Smooth muscle cell (in vitro differentiated cells): ENCODE data around the gene MAP2K5. TPM values are rescaled to one million over a fixed set of nuclear protein-coding genes. Genes with fewer than 3 reads are reported as not detected.
"Not testable (repeated sequence)": the region's sequence is repeated elsewhere in the genome, so short reads cannot be mapped to it uniquely, and the experiment has no call there.

ENCODE experiments used
- DNase-seq: peaks from one replicate; lab custom pipeline; 2025; ENCODE audit not compliant: unreplicated experiment; lab: John Stamatoyannopoulos, UW
- H2AFZ ChIP-seq: fragments of 200-600 bp; sonication (generic); 2 replicates; pipeline ENCODE4 v1.6.0; 2016; ENCODE audit warnings: antibody characterized with exemption, low read depth, mild to moderate bottlenecking
- H3F3A ChIP-seq: fragments of 200-600 bp; sonication (generic); 2 replicates; pipeline ENCODE4 v1.6.0; 2017; ENCODE audit warnings: antibody characterized with exemption, low read depth
- H3K27ac ChIP-seq: fragments of 200-600 bp; sonication (generic); 2 replicates; pipeline ENCODE4 v1.5.1; 2016; ENCODE audit warnings: low read depth, mild to moderate bottlenecking
- H3K27me3 ChIP-seq: fragments of 200-600 bp; sonication (generic); 2 replicates; pipeline ENCODE4 v1.6.1; 2016; ENCODE audit warnings: low read depth, mild to moderate bottlenecking
- H3K36me3 ChIP-seq: fragments of 200-600 bp; sonication (generic); 2 replicates; pipeline ENCODE4 v1.5.1; 2016; ENCODE audit warnings: low read depth
- H3K4me1 ChIP-seq: fragments of 200-600 bp; sonication (generic); 2 replicates; pipeline ENCODE4 v1.5.1; 2016; ENCODE audit warnings: low read depth
- H3K4me2 ChIP-seq: fragments of 200-600 bp; sonication (generic); 2 replicates; pipeline ENCODE4 v1.6.0; 2016; ENCODE audit warnings: mild to moderate bottlenecking
- H3K4me3 ChIP-seq: fragments of 200-600 bp; sonication (generic); 2 replicates; pipeline ENCODE4 v1.5.1; 2016; ENCODE audit warnings: mild to moderate bottlenecking
- H3K79me2 ChIP-seq: fragments of 200-600 bp; sonication (generic); 2 replicates; pipeline ENCODE4 v1.6.0; 2016; ENCODE audit warnings: low read depth, mild to moderate bottlenecking
- H3K9ac ChIP-seq: fragments of 200-600 bp; sonication (generic); 2 replicates; pipeline ENCODE4 v1.6.0; 2016; ENCODE audit warnings: low read depth
- H3K9me3 ChIP-seq: fragments of 200-600 bp; sonication (generic); replicated peaks from 2 replicates; pipeline ENCODE4 v1.5.1; 2016; ENCODE audit warnings: low read depth
- H4K20me1 ChIP-seq: fragments of 200-600 bp; sonication (generic); 2 replicates; pipeline ENCODE4 v1.6.0; 2016; ENCODE audit warnings: low read depth
- WGBS: methylation state at CpG from one replicate; pipeline ENCODE4 v1.1.7; 2016; ENCODE audit warnings: low lambda C conversion rate; 5-methylcytosine and 5-hydroxymethylcytosine counted together
- polyA plus RNA-seq: library from polyadenylated mRNA; unstranded; fragments of >200 nt; fragmentation: Nextera tagmentation; extraction: Ambion mirVana; gene quantifications from 2 replicates; pipeline ENCODE4 v1.2.1, GENCODE V29; 2016
- total RNA-seq: library from RNA; depleted of rRNA; stranded (reverse); fragments of >200 nt; gene quantifications from 2 replicates; pipeline ENCODE4 v1.2.3, GENCODE V29; 2014
- TF ChIP-seq, protein P1 (sequence below): fragments of 200-600 bp; sonication (generic); IDR thresholded peaks from 2 replicates; pipeline ENCODE4 v1.5.1; 2017; ENCODE audit warnings: borderline replicate concordance, mild to moderate bottlenecking, antibody characterized with exemption; ENCODE audit not compliant: insufficient read depth, poor library complexity, severe bottlenecking

MAP2K5 gene
- total and polyA plus RNA-seq, 2 experiments from 2014 or later, result 4.4 to 7.4 TPM

DNA sequence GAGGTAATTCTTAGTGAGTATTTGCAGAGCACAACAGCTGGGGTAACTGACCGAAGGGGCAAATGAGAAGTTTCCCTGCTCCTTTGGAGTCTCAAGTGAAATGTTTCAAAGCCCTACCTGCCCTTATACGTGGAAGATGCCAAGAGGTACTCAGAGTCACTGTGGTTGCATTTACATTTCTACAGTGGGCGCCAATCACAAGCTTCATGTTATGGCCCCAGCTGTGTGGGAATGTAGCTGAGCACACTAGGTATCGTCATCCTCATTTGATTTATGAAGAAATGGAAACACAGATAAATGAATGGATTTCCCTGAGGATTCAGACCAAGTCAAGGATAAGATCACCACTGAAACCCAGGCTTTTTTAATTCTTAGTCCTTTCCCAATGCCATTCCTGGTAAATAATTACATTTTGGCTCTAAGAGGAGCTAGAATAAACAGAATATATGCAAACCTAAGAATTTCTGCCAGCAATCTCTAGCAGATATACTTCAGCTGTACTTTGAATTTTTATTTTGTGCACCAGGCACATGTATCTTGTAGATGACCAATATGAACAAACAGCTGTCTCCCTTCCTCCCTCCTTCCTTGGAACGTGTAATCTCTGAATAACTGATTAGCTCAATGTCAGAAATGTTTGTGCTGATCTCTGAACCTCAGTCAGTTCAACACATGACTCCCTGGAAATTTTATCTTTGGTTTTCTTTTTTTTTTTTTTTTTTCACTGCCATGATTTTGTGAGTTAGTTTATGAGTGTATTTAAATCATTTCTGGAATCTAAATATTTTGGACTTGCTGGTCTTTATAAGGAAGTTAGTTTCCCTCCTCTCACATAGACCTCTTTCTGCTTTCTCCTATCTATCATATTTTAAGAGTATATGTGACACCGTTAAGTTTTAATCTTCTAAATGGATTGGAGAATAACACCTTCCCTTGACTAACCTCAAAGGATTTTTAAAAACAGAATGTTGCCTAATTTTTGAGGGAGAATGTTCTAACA, 69.2 kb downstream of the MAP2K5 start:
- Histone ChIP-seq H3K27ac (no peak overlapping the region), H2AFZ (no peak overlapping the region), H3K4me2 (no peak overlapping the region), H3K36me3 (no peaks in the 10 kb centered on the region), H3K9ac (no peak overlapping the region), H3K4me1 (no peaks in the 10 kb centered on the region), H3K79me2 (no peaks in the 10 kb centered on the region), H3F3A (no peaks in the 10 kb centered on the region), H4K20me1 (no peaks in the 10 kb centered on the region), H3K27me3 (no peaks in the 10 kb centered on the region), H3K9me3 (no peaks in the 10 kb centered on the region), H3K4me3 (no peak overlapping the region)
- 83% methylated on average over 6 of the region's 6 CpGs for WGBS
- TF ChIP-seq, protein P1, sequence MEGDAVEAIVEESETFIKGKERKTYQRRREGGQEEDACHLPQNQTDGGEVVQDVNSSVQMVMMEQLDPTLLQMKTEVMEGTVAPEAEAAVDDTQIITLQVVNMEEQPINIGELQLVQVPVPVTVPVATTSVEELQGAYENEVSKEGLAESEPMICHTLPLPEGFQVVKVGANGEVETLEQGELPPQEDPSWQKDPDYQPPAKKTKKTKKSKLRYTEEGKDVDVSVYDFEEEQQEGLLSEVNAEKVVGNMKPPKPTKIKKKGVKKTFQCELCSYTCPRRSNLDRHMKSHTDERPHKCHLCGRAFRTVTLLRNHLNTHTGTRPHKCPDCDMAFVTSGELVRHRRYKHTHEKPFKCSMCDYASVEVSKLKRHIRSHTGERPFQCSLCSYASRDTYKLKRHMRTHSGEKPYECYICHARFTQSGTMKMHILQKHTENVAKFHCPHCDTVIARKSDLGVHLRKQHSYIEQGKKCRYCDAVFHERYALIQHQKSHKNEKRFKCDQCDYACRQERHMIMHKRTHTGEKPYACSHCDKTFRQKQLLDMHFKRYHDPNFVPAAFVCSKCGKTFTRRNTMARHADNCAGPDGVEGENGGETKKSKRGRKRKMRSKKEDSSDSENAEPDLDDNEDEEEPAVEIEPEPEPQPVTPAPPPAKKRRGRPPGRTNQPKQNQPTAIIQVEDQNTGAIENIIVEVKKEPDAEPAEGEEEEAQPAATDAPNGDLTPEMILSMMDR, result no peak
- DNase-seq, result no peak

DNA sequence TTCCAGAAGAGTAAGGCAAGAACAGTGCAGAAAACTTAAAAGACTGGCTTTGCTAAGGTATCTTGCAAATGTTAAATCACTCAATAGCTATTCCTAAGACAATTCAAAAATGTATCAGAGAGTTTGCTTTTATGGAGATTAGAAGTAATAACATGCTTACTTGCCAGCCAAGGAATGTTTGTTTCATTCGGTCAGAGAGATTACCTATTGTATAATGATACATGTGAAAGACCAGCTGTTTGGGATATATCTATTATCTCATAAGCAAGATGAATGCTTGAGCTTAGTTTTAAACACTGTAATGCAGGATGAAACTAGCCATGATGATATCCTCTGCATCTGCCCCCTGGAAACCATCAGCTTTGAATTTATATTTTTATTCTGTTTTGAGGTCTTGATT, 70.7 kb downstream of the MAP2K5 start:
- Histone ChIP-seq H4K20me1 (no peaks in the 10 kb centered on the region), H3K9ac (no peak overlapping the region), H3K36me3 (no peaks in the 10 kb centered on the region), H3K27me3 (no peaks in the 10 kb centered on the region), H3K4me3 (no peak overlapping the region), H3K4me1 (no peaks in the 10 kb centered on the region), H3K4me2 (no peak overlapping the region), H3K9me3 (no peaks in the 10 kb centered on the region), H2AFZ (no peak overlapping the region), H3K27ac (no peak overlapping the region), H3K79me2 (no peaks in the 10 kb centered on the region), H3F3A (no peaks in the 10 kb centered on the region)
- 93% methylated on average over 1 of the region's 1 CpG for WGBS
- no peak for DNase-seq
- TF ChIP-seq, protein P1, result no peak

DNA sequence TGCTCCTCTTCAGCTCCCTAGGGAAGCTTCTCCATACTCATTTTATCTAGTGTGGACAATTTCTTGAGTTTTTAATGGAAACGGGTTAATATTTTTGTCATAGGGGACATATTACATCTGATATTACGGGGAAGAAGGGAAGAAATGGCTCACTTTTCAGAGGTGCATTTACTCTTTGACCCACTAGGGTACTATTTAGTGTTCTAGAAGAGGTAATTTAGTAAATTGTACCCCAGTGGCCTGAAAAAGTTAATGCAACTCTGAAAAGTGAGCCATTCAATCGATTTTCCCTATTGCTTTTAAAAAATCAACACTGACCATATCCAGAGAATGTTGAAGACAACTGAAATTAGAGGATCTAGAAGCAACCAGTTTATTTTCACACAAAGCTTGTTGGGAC, 71.2 kb downstream of the MAP2K5 start:
- Histone ChIP-seq H3K9me3 (no peaks in the 10 kb centered on the region), H3K4me3 (no peak overlapping the region), H3K79me2 (no peaks in the 10 kb centered on the region), H3K27me3 (no peaks in the 10 kb centered on the region), H3K9ac (no peak overlapping the region), H4K20me1 (no peaks in the 10 kb centered on the region), H3K4me2 (no peak overlapping the region), H3K27ac (no peak overlapping the region), H3K4me1 (no peaks in the 10 kb centered on the region), H3F3A (no peaks in the 10 kb centered on the region), H2AFZ (no peak overlapping the region), H3K36me3 (no peaks in the 10 kb centered on the region)
- TF ChIP-seq, protein P1, result no peak
- WGBS, result 93% methylated on average over 3 of the region's 3 CpGs
- DNase-seq, result no peak

DNA sequence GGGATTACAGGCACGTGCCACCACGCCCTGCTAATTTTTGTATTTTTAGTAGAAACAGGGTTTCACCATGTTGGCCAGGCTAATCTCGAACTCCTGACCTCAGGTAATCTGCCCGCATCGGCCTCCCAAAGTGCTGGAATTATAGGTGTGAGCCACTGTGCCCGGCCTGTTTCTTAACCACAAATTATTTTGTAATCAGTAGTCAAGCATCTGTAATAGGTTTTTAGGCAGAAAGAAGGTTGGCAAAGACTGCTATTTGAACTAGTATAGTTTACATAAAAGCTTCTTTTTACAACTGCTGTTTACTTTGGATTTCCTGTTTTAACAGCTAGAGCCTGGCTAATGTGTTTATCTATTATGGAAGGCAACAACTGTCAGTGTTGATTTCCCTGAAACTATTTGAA, 72.6 kb downstream of the MAP2K5 start:
- DNase-seq, H3K9ac ChIP-seq, H3K4me2 ChIP-seq, H3K27me3 ChIP-seq, H3K27ac ChIP-seq, H2AFZ ChIP-seq, H3K79me2 ChIP-seq, H3K36me3 ChIP-seq, H4K20me1 ChIP-seq, H3K4me3 ChIP-seq, H3K9me3 ChIP-seq, H3K4me1 ChIP-seq, H3F3A ChIP-seq: not testable (repeated sequence)
- WGBS, result 82% methylated on average over 6 of the region's 6 CpGs
